Type B pancreatic cell (in vitro differentiated cells): ENCODE data around the gene TPD52L2. TPM values are rescaled to one million over a fixed set of nuclear protein-coding genes. Genes with fewer than 3 reads are reported as not detected.
A peak's percentile ranks its signal among the peaks of the same experiment; 100 is the strongest.

Experiments used
- DNase-seq: peaks from one replicate; pipeline ENCODE4 v3.0.0; 2021; ENCODE audit warnings: mixed read lengths; ENCODE audit not compliant: unreplicated experiment; ENCODE audit errors: extremely low spot score
- H3K27ac Mint-ChIP-seq: 2 replicates; pipeline ENCODE4 v1.8.0; 2021; ENCODE audit warnings: mild to moderate bottlenecking, mixed read lengths
- H3K27me3 Mint-ChIP-seq: 2 replicates; pipeline ENCODE4 v1.8.0; 2021; ENCODE audit warnings: mixed read lengths
- H3K36me3 Mint-ChIP-seq: 2 replicates; pipeline ENCODE4 v1.8.0; 2021; ENCODE audit warnings: mixed read lengths
- H3K4me1 Mint-ChIP-seq: one replicate; pipeline ENCODE4 v1.8.0; 2021; ENCODE audit warnings: mixed read lengths; ENCODE audit not compliant: unreplicated experiment
- H3K4me3 Mint-ChIP-seq: 2 replicates; pipeline ENCODE4 v1.8.0; 2021; ENCODE audit warnings: mild to moderate bottlenecking, mixed read lengths
- H3K9me3 Mint-ChIP-seq: 2 replicates; pipeline ENCODE4 v1.8.0; 2021; ENCODE audit warnings: mixed read lengths
- total RNA-seq: library from RNA; stranded (reverse); gene quantifications from 2 replicates; pipeline ENCODE4 v1.2.1, GENCODE V29; 2021; ENCODE audit warnings: low replicate concordance
- TF ChIP-seq, protein P1 (sequence below): fragments of 200-600 bp; sonication (generic); conservative IDR thresholded peaks from 2 replicates; pipeline ENCODE4 v1.5.0; 2021; ENCODE audit warnings: antibody characterized with exemption, mild to moderate bottlenecking

Gene TPD52L2
- total RNA-seq, 1 donor from 2014 or later = 76.5 TPM

DNA sequence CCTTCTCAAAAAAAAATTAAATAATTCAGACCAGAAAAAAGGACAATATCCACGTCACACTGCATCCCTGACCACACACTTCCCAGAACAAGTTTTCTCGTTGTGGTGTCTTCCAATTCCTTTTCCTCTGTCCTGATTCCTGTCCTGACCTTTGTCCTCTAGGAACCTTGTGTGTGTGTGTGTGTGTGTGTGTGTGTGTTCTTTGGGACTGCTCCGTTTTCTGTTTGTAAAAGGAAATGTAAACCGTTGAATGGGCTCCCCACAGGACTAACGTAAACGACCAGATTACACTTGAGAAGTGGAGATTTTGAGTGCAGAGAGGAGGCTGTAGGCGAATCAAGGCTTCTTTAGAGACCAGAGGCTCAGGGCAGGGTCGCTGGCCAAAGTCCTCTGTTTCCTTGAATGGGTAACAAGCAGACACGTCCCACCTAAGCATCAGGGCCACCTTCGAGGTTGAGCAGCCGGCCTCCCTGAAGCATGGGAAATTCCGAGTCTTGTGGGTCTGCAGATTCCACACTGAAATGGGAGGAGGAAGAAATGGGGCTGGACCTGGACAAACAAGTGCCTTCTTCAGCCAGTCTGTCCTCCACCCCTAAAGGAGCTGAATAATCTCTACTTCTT is 41.3 kb upstream of the TPD52L2 start:
- no peak for DNase-seq
- H3K27ac Mint-ChIP-seq = no peak overlapping the region
- peaks cover 7% of the 10 kb centered on the region for H3K36me3 Mint-ChIP-seq

DNA sequence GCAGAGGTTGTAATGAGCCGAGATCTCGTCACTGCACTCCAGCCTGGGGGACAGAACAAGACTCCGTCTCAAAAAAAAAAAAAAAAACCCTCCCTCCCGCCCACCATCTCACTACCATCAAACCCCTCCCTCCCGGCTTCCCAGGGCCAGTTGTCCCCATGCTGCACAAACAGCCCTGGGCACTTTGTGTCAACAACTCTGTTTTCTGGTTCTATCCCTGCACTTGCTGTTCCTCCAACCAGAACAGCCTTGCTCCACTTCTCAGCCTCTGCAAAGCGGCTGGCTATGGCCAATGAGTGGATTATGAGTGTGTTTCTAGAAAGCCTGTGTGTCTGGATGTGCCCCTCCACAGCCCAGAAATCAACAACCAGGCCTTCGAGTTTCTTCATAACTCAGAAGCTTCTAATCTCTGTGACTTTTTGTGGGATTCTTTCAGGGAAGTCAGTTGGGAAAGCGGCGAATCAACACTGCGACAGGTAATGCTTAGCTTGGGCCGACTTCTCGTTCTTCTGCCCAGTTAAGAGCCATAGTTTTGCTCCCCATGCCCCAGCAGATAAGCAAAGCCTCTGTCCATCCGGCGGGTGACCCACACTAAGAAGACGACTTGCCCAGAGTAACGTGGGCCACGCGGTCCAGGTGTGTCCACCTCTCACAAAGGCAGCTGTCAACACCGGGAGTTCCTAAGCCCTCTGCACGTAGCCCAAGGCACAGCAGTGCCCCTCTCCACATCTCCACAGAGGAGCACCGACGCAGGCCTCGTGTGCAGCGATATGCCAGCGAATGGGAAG is 39.5 kb upstream of the TPD52L2 start:
- Mint-ChIP-seq H3K27me3 (peaks cover 15% of the 10 kb centered on the region), H3K27ac (peak overlapping the region; percentile 13), H3K36me3 (peaks cover 7% of the 10 kb centered on the region), H3K4me3 (peak overlapping the region; percentile 39), H3K9me3 (no peaks in the 10 kb centered on the region), H3K4me1 (peaks cover 44% of the 10 kb centered on the region)
- DNase-seq = no peak
- TF ChIP-seq, protein P1, sequence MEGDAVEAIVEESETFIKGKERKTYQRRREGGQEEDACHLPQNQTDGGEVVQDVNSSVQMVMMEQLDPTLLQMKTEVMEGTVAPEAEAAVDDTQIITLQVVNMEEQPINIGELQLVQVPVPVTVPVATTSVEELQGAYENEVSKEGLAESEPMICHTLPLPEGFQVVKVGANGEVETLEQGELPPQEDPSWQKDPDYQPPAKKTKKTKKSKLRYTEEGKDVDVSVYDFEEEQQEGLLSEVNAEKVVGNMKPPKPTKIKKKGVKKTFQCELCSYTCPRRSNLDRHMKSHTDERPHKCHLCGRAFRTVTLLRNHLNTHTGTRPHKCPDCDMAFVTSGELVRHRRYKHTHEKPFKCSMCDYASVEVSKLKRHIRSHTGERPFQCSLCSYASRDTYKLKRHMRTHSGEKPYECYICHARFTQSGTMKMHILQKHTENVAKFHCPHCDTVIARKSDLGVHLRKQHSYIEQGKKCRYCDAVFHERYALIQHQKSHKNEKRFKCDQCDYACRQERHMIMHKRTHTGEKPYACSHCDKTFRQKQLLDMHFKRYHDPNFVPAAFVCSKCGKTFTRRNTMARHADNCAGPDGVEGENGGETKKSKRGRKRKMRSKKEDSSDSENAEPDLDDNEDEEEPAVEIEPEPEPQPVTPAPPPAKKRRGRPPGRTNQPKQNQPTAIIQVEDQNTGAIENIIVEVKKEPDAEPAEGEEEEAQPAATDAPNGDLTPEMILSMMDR = no peak

More for the DNA sequence above, 41.3 kb upstream of the TPD52L2 start:
- peaks cover 39% of the 10 kb centered on the region for H3K4me1 Mint-ChIP-seq
- TF ChIP-seq, protein P1 = no peak
- H3K9me3 Mint-ChIP-seq = no peaks in the 10 kb centered on the region
- no peak overlapping the region for H3K4me3 Mint-ChIP-seq
- H3K27me3 Mint-ChIP-seq = peaks cover 5% of the 10 kb centered on the region

DNA sequence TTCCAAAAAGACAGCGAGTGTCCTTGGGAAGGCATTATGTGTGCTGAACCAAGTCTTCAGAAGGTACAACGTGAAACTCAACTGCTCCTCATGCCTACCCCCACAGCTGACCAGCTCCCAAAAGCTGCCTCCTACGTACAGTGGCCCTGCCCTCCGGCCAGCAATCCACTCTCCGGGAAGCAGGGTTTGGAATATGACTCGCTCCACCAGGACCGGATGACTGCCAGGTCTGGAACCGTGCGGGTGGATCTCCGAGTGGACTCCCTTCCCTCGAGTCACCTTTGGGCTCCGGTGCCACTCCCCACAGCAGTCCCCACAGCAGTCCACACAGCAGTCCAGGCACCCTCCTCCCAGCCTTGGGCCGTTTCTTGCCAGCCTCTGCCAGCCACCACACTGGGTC is 38.3 kb upstream of the TPD52L2 start:
- H3K36me3 Mint-ChIP-seq = peaks cover 6% of the 10 kb centered on the region
- no peaks in the 10 kb centered on the region for H3K9me3 Mint-ChIP-seq
- no peak overlapping the region for H3K4me3 Mint-ChIP-seq
- H3K27ac Mint-ChIP-seq = no peak overlapping the region
- H3K4me1 Mint-ChIP-seq = peaks cover 42% of the 10 kb centered on the region
- peaks cover 15% of the 10 kb centered on the region for H3K27me3 Mint-ChIP-seq
- no peak for DNase-seq
- TF ChIP-seq, protein P1 = no peak

DNA sequence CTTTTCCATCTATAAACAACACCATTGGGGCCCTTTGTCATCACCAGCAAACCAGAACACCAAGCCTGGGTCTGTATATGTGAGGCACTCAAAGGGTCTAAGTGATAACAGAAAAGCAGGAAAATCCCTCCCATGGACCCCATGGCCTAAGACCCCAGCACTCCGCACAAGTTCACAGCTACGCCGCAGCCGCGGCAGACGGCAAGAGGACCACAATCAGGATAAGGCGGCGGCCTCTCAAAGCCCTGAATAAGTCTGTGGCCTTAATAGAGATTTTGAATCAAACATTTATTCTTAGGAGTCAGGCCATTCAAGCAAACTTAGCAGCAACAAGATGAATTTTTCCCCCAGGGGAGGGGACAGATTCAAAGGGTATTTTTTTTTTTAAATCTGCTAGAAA is 36.9 kb upstream of the TPD52L2 start:
- Mint-ChIP-seq H3K36me3 (peaks cover 4% of the 10 kb centered on the region), H3K27me3 (peaks cover 15% of the 10 kb centered on the region), H3K9me3 (no peaks in the 10 kb centered on the region), H3K4me3 (peak overlapping the region; percentile 93), H3K27ac (peak overlapping the region; percentile 89), H3K4me1 (peaks cover 40% of the 10 kb centered on the region)
- TF ChIP-seq, protein P1 = no peak
- DNase-seq = no peak

DNA sequence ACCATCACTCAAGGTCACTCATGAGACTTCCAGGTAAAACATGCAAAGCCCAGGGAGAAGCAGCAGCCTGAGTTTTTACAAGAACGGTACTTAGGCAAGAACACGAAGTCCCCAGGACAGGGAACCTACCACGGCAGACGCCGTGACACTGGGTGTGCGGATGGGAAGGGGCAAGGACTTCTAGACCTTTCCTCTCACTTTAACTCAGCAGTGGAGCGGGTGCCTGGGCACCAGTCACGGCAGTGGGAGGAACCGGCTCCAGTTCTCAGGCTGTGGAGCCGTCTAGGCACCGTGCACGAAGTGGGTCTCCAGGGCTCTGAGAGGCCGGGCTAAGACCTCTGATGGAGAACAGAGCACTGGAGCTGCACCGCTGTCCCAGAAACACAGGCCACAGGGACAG is 36.5 kb upstream of the TPD52L2 start:
- no peaks in the 10 kb centered on the region for H3K9me3 Mint-ChIP-seq
- H3K36me3 Mint-ChIP-seq = peaks cover 3% of the 10 kb centered on the region
- H3K4me1 Mint-ChIP-seq = peaks cover 39% of the 10 kb centered on the region
- TF ChIP-seq, protein P1 = no peak
- H3K27ac Mint-ChIP-seq = peak overlapping the region; percentile 89
- H3K4me3 Mint-ChIP-seq = peak overlapping the region; percentile 93
- DNase-seq = no peak
- peaks cover 15% of the 10 kb centered on the region for H3K27me3 Mint-ChIP-seq
